Effector CD8-positive, alpha-beta T cell (primary cell): ENCODE measurements around the gene CHRD.
A peak's percentile ranks its signal among the peaks of the same experiment; 100 is the strongest.

Source experiments
- DNase-seq: peaks from one replicate; lab custom pipeline; 2025; lab: John Stamatoyannopoulos, UW

CHRD gene

DNA sequence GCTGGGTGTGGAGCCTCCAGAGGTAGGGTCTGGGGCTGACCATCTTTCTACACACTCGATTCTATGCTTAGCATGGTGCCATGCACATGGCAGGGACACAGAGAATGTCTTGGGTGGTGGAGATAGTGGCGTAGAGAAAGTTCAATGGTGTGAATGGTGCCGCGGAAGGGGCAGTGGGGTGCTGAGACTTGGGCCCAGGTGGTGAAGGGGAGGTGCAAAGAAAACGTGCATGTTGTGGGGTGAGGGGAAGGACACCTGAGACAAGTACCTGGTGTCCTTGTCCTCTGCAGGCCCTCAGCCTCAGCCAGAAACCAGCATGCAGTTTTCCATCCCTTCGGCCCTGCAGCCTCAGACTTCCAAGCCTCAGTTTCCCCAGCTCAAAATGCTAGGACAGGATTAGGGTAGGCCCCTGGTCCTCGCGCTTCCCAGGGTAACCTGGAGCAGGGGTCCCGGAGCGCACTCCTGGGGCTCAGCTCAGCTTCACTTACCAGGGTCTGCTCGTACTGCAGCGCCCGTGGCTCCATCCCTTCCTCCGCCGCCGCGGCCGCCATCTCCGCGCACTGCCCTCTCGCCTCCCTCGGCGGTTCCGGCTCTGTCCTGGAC lies 18.8 kb upstream of the CHRD start:
- DNase-seq = no peak

DNA sequence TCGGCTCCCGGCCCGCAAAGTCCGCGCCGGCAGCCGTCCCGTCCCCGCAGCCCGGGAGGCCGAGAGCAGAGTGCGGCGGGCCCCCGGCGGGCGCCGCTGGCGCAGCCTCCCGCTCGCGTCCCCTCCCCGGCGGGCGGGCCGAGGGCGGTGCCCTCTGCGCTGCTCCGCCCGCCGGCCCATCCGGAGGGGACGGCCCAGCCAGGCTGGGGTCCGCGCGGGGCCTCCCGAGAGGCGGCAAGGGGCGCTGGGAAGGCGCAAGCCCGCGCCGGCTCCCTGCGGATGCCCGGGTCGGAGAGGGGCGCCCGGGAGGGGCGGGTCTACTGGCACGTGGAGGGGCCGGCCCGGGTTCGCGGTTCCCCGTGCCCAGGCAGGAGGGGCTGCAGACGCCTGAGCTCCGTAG lies 18.3 kb upstream of the CHRD start, which contains the start of the genes CLCN2 and POLR2H:
Gene CLCN2, minus strand, starts transcription at position 74 of the 400 bp plus-strand sequence. CDS start 126 bp downstream, outside the sequence.
Gene POLR2H, plus strand, starts transcription at position 179 of the 400 bp plus-strand sequence. CDS start 1,783 bp downstream, outside the sequence.
- peak; percentile 27 for DNase-seq

DNA sequence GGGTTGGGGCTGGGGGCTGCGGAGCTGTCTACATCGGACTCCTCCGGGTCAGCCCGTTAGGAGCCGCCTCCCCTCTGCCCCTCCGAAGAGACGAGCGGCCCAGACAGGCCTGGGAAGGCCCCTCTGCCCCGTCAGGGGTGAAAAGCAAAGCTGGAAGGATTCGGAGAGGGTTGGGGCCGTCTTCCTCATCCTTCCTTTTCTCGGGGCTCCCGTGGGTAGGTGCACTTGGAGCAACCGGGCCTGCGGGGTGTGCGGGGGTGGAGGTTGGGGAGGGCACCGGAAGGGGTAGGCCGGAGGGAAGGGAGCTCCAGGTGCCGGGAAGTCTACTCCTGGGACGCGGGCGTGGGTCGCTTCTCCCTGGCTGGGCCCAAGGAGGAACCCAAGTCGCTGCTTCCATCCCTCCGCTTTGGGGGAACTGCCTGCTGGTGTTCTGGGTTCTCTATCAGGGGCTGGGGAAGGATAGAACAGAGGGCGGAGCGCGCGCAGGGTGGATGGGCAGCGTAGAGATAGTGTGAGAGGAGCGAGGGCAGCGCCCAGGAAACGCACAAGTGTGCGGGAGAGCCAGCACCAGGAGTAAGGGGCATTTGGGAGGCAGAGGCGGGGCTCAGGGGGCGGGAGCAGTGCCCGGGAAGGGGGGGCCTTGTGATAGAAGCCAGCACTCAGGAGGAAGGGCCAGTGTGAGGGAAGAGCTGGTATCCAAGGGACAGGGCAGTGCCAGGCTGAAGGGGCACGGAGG lies 17.8 kb upstream of the CHRD start:
- DNase-seq = peak; percentile 38

DNA sequence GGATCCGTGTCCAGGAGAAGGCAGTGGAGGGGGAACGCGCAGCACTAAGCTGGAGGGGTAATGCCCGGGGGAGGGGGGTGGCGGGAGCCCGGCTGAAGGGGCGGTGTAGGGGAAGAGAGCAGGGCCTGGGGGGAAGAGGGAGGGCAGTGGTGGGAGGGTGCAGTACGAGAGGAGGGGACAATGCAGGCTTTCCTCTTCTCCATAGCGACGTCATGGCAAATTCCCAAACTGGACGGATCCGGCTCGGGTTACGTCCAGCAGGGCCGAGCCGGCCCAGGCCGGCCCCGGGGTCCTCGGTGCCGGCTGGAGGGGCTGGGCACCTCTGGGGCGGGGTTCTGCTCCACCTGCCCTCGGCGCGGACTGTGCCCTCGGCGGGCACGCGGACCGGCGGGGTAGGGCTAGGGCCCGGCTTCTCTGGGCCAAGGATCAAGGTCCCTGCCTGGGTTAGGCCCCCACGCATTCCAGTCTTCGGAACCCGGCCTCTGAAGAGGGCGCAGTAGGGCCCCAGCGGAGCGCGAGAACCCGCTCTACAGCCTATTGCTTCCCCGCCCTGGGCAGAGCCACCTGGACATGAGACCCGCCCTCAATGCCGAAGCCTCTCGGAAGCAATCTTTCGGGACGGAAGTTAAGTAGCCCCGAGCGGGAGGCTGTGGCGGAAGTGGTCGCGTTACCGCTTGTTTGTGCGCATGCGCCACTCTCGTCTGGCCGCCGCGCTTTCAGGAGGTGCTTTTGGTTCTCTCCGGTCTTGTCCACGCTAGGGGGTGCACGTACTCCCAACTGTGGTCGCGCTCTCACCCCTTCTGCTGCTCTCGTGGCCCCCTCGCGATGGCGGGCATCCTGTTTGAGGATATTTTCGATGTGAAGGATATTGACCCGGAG lies 16.9 kb upstream of the CHRD start:
- DNase-seq = peak; percentile 86

DNA sequence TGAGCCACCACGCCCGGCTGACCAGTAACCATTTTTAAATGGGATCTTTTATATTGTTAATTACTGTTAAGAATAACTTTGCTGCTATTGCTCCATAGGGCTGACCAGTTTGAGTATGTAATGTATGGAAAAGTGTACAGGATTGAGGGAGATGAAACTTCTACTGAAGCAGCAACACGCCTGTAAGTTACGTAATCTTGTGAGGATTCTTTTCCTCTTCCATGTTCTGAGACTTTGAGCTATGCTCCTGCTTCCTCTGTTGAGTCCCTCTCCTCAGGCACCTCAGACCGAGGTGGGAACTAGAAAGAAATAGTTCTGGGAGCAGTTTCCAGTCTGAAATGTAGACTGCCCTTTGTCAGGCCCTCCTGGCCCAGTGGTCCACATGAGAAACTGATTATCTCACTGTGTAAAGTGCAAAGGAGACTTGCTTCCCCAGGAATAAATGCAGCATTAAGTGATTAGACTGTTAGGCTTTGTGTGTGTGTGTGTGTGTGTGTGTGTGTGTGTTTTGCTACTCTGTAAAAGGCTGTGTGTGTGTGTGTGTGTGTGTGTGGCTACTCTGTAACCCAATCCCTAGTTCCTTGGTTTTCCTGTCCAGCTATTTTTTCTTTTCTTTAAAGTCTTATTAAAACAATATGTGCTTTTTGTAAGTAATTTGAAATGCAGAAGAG lies 13.1 kb upstream of the CHRD start:
- no peak for DNase-seq

DNA sequence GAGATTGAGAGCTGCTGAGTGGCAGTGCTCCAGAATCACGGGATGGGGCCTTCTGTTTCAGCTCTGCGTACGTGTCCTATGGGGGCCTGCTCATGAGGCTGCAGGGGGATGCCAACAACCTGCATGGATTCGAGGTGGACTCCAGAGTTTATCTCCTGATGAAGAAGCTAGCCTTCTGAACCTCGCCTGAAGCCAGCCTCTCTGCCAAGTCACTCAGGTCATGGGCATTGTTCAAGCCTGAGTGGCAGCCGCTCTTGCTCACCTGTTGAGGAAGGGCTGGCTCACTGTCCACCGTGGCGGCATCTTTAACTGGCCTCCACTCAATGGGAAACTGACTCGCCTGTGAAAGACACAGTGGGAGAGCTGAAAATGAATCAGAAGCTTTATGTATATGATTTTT lies 11.7 kb upstream of the CHRD start:
- no peak for DNase-seq

DNA sequence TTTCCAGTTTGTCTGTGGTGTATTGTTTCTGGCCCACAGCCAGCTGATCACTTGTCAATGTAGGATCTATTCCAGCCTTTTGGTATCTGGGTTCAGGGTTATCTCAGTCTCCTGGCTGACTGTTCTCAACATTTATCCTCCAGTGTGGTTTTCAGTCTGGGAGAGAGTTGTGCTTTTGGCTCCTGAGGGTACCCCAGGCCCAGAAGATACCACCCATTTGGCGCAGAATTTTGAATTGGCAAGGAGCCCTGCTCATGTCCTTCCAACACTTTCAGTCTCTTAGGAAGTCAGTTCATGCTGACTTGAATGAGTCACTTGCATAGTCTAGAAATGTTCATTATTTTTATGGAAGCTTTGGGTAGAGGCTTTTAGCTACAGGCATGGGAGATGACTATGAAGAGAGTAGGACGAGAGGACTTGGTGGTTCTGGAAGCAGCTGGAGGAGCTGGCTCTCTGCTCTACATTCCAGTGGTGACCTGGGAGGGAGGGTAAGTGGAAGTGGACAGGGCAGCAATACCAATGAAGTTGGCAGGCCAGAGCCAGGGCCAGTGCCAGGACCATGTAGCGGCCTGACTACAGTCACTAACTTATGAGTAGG lies 11.2 kb upstream of the CHRD start:
- DNase-seq = no peak

DNA sequence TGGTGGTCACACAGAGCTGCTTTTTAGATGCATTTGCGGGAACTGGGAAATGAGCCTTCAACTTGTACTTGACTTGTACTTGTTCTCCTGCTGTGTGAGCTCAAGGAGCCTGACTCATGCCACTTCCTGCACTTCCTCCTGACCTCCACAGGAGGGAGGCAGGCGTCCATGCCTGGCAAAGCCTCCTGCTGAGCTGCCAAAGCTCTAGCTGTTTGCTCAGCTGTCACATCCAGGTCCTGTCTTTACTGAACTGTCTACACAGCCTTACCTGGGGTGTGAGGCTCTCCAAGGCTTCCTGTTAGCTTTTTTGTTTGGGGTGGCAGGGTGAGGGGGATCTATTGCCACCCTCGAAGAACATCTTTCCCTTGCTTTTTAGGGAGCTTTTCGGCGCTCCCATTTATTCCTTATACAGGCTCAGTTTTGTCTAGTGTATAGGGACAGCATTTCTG lies 8.3 kb upstream of the CHRD start:
- DNase-seq = peak; percentile 22

DNA sequence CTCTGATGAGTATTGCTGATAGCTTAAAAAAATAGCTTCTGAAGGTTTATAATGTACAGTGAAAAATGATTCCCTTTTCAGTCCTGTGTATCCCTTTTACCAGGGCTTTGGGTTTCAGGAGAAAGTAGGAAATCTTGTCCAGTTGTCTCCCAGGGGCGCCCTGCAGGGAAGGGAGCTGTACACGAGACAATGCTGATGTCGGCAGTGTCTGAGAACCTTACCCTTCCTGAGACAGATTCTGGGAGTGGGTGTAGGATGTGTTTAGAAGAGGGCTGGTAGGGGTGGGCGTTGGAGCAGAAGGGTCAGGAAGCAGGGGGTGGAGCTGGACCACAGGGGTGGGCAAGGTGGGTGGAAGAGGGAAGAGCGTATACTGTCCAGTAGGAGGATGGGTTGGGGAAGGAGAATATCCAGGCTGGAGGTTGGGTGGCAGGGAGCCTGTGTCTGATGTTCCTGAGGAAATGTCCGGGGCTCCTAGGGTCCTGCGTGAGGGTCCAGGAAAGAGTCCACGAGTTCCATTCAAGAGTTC lies 7.5 kb upstream of the CHRD start:
- DNase-seq = no peak

DNA sequence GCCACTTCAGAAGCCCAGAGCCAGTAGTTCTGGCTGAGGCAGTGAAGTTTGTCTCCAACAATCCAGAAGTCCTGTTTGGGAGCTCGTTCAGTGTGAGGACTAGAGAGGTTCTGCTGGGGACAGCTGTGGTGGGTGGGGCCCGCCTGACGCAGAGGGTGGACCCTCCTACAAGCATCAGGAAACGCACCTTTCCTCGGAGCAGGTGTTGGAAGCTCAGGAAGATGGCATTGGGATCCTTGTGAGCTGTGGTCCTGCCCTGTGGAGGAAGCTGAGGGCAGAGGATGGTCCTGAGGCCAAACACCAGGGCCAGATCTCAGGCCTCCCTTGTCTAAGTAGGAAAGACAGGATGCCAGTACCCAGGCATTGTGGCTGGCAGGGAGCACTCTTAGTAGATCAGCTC lies 6.9 kb upstream of the CHRD start:
- no peak for DNase-seq

DNA sequence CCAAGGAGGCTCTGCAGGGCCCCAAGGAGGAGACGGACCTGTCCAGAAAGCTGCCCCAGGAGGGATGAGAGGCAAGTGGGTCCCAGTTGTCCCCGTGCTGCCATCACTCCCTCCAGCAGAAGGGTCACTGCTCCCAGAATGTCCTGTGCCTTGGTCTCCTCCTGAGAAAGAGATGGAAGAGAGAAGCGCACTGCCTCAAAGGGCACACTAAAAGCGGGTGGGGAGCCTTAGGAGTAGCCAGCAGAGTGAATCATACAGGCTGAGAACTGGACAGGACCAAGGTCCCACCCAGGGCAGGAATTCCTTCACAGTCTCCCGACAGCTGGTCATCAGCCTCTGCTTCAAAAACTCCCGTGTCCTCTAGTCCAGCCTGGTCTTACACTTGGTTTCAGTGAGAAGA lies 6.4 kb upstream of the CHRD start:
- DNase-seq = no peak

DNA sequence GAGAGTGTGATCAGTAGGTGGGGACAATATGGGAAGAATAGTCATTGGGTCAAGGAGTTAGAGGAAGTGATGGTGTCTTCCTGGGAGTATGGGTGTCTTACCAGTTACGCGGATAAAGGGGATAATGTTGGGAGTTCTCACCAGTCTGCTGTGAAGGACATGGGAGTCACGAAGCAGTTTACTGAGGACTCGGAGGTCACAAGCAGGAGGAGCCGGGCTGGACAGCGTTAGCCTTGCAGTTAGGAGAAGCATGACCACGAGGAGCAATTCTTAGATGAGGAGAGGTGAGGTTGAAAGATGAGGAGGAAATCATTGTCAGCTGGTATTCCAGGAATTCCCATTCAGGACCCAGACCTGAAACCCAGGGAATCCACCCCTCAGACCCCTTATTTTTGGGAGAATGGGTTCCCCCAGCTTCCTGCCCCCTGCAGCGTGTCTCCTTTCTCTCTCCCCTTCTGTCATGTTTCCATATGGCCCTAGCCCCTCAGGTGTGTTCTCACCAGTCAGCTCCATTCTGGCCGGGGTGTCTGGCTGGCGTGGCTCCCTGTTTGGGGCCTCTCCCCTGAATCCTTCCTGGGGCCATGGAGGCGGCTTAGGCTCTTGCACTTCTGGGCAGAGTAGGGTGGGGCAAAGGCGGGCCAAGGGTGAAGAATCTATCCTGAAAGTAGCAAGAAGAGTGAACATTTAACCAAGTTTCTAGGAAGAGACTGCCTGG lies 4.0 kb upstream of the CHRD start:
- no peak for DNase-seq

DNA sequence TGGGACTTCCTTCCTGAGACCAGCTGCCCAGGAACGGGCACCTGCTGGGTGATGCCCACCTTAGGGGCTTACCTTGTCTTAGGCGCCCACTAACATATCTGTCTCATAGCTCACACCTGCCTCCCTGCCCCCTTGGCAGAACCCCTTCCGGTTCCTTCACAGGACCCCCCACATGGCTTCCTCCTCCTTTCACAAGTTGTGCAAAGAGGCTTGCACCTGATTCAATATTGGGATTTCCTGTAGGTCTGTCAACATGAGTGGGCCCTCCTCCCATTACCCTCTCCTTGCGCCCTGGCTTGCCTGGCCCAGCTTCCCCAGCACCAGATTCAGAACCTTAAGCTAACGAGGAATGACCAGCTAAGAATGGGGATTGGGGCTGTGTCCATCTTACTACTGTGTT lies 2.5 kb upstream of the CHRD start:
- no peak for DNase-seq

DNA sequence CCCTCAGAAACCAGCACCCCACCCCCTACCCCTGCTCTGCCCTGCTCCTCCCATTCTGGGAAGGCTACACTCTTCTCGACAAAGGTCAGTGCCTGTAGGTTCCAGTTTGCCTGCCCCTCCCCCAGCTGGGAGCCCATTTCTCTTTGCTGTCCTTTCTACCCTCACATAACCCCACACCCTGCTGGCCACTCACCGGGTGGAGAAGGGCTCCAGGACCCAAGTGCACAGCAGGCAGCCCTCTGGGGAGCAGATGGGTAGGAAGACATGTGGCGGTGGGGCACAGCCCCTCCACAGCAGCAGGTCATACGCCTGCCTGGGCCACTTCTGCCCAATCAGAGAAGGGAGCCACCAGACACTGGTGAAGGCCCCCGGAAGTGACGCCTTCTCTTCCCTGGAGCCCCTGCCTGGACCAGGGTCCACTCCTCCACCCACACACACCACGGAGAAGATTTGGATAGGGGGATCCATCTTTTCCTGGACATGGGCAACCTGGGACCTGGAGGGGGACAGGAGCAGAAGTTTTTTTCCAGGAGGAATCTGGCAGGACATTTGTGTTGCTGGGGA lies 1.9 kb upstream of the CHRD start, which contains the start of gene THPO:
Gene THPO, minus strand, starts transcription at position 326 of the 564 bp plus-strand sequence. CDS start 1,948 bp downstream, outside the sequence.
- no peak for DNase-seq

DNA sequence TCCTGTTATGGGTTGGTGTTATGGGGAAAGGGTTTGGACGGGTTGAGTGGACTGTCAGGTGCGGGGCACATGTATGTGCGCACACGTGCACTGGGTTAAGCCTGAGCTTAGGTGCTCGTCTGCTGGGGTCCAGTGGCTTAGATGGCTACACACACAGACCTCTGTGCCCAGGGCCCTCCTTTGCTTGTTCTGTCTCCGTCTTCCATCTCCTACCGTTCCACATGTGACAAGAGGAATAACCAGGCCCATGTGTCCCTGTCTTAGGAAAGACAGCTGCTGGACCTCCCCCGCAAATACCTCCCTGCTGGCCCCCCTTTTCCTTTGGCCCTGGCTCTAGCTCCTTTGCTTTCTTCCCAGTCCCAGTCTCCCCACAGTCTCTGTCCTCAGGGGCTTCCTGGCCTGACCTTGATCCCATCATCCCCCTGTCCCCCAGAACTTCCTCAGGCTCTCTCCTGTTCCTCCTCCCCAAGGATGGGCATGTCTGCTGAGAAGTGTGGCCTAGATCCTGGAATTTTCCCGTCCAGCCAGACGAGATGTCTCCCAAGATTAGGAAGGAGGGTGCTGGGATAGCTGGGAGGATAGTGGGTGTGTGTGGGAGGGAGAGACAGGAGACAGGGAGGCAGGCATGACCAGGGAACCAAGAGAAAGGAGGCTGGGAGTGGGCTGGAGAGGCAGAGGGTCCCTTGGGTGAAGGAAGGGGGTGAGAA lies 1.1 kb upstream of the CHRD start:
- DNase-seq = no peak

DNA sequence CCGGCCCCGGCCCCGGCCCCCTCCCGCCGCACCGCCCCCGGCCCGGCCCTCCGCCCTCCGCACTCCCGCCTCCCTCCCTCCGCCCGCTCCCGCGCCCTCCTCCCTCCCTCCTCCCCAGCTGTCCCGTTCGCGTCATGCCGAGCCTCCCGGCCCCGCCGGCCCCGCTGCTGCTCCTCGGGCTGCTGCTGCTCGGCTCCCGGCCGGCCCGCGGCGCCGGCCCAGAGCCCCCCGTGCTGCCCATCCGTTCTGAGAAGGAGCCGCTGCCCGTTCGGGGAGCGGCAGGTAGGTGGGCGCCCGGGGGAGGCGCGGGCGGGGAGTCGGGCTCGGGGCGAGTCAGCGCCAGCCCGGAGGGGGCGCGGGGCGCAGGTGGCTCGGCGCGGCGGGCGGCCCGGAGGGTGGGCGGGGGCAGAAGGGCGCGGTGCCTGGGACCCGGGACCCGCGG lies 352 bp downstream of the CHRD start:
- DNase-seq = peak; percentile 5

DNA sequence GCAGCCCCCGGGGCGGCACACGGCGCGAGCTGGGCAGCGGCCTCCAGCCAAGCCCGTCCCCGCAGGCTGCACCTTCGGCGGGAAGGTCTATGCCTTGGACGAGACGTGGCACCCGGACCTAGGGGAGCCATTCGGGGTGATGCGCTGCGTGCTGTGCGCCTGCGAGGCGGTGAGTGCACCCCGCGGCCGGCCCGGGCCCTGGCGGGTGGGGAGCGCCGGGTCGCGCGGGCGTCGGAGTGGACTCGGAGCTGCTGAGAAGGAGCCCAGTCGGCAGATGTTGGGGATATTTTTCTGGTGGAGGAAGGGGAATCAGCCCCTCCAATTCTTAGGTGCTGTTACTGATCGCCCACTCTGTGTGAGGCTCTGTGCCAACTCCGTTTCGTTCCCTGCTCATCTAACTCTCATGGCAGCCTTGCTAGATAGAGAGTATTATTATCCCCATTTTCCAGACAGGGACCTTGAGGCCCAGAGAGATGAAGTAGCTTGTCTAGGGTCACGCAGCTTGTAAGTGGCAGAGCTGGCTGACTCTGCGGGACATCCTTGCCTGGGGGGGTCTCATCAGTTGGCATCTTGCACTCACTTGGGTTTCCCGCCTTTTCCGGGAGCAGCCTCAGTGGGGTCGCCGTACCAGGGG lies 890 bp downstream of the CHRD start:
- DNase-seq = no peak

DNA sequence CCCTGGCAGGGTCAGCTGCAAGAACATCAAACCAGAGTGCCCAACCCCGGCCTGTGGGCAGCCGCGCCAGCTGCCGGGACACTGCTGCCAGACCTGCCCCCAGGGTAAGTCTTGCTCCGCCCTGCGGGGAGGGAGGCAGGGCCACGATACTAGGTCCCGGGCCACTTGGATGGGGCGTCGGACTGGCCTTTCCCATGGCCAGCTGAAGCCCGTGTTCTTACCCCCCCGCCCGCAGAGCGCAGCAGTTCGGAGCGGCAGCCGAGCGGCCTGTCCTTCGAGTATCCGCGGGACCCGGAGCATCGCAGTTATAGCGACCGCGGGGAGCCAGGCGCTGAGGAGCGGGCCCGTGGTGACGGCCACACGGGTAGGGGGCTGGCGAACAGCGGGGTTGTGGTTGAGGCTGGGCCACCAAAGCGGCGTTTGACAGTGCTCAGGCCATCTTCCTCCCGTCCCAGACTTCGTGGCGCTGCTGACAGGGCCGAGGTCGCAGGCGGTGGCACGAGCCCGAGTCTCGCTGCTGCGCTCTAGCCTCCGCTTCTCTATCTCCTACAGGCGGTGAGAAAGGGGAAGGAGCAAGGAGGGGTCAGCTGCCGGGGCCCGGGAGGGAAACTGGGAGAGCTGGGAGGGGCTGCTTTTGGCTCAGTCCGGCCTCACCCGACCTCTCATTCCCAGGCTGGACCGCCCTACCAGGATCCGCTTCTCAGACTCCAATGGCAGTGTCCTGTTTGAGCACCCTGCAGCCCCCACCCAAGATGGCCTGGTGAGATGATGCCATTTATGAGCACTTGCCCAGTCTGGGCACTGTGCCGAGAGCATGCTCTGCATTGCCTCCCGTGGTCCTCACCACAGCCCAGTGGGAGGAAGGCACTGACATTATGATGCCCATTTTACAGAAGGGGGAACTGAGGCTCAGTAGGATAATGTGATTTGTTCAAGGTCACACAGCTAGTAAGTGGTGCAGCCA lies 1.7 kb downstream of the CHRD start:
- DNase-seq = no peak
